ENCODE measurements around the gene KCNQ4.

KCNQ4 gene

GRCh38 chr1:40799351-40799867 lies 15.8 kb downstream of the KCNQ4 start:
- H3K9me2 ChIP-seq (ENCODE audit: low read depth, low read length): no peaks in the 10 kb centered on the region
- H3K9ac ChIP-seq (ENCODE audit: low read length): no peak overlapping the region
- H4K20me1 ChIP-seq (ENCODE audit: insufficient read depth, low read length): no peaks in the 10 kb centered on the region
- H3K27me3 ChIP-seq (ENCODE audit: insufficient read depth, low read length): no peaks in the 10 kb centered on the region
- H3K27ac ChIP-seq (ENCODE audit: low read depth, low read length, poor library complexity, severe bottlenecking): no peak overlapping the region
- H3K36me3 ChIP-seq (ENCODE audit: insufficient read depth, low read length): no peaks in the 10 kb centered on the region
- no peak overlapping the region for H3K4me3 ChIP-seq (ENCODE audit: low read depth, low read length, poor library complexity, severe bottlenecking)
- H3F3A ChIP-seq (ENCODE audit: insufficient read depth, low read length): no peaks in the 10 kb centered on the region
- H3K4me2 ChIP-seq (ENCODE audit: low read length): no peak overlapping the region
- H3K4me1 ChIP-seq (ENCODE audit: insufficient read depth, low read length, severe bottlenecking): peaks cover 33% of the 10 kb centered on the region
- TF ChIP-seq EZH2 (IDR thresholded peaks at IDR 0.05; ENCODE audit: borderline replicate concordance, low read length): no peak
- H3K79me2 ChIP-seq (ENCODE audit: insufficient read depth, low read length): no peaks in the 10 kb centered on the region
- H3K9me3 ChIP-seq (ENCODE audit: low read length): no peaks in the 10 kb centered on the region
- no peak overlapping the region for H2AFZ ChIP-seq (ENCODE audit: low read length)

DNA sequence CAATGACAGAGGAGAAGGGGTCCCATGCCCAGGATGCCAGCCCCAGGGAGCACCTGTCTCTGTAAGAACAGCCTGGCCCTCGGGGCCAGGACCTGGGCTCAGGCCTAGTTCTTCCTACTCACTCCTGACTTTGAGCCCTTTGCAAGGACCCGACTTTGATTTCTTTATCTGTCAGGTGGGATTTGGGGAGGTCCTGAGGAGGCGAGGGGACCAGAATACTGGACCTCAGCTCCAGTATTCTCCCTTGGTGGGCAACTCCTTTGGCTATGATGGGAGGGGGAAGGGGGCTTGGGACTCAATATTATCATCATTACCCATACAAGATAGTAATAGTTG lies 18.1 kb downstream of the KCNQ4 start:
- peak overlapping the region; percentile 87 for H3K4me2 ChIP-seq (ENCODE audit: low read length)
- peak overlapping the region; percentile 59 for H3K4me3 ChIP-seq (ENCODE audit: low read depth, low read length, poor library complexity, severe bottlenecking)
- H3K9me3 ChIP-seq (ENCODE audit: low read length): no peaks in the 10 kb centered on the region
- no peaks in the 10 kb centered on the region for H3K36me3 ChIP-seq (ENCODE audit: insufficient read depth, low read length)
- peak overlapping the region; percentile 51 for H3K9ac ChIP-seq (ENCODE audit: low read length)
- H3F3A ChIP-seq (ENCODE audit: insufficient read depth, low read length): no peaks in the 10 kb centered on the region
- no peaks in the 10 kb centered on the region for H3K27me3 ChIP-seq (ENCODE audit: insufficient read depth, low read length)
- no peaks in the 10 kb centered on the region for H4K20me1 ChIP-seq (ENCODE audit: insufficient read depth, low read length)
- no peaks in the 10 kb centered on the region for H3K79me2 ChIP-seq (ENCODE audit: insufficient read depth, low read length)
- H3K9me2 ChIP-seq (ENCODE audit: low read depth, low read length): no peaks in the 10 kb centered on the region
- H2AFZ ChIP-seq (ENCODE audit: low read length): no peak overlapping the region
- TF ChIP-seq CTCF (IDR thresholded peaks at IDR 0.05; ENCODE audit: low read length): no peak
- no peak for TF ChIP-seq EZH2 (IDR thresholded peaks at IDR 0.05; ENCODE audit: borderline replicate concordance, low read length)
- H3K4me1 ChIP-seq (ENCODE audit: insufficient read depth, low read length, severe bottlenecking): peaks cover 20% of the 10 kb centered on the region
- no peak overlapping the region for H3K27ac ChIP-seq (ENCODE audit: low read depth, low read length, poor library complexity, severe bottlenecking)

DNA sequence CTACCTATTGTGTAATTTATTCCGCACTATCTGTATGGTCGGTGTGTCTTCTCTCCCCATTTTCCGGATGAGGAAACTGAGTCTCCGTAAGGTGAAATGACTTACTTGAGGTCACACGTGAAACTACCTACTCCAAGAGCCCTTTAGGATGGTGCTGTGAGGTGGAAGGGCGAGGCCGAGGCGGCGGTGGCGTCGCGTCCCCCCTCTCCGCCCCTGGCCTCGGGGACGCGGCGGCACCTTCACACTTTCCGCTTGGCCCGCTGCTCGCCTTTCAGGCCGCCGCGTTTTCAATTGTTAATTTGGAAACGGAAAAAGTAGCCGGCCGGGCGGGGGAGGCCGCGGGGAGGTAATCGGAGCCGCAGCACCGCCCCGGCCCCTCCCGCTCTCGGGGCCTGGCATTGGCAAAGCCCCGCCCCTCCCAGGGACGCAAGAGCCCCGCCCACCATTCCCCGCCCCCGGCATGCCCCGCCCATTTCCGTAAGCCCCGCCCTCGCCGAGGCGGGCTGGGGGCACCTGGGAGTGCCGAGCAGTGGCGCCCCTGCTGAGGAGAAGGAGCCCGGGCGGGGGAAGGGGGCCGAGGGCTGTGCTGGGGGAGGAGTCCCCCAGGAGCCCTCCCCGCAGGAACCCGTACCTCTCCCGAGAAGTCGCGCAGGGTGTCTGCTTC lies 18.6 kb downstream of the KCNQ4 start:
- H3K79me2 ChIP-seq (ENCODE audit: insufficient read depth, low read length): no peaks in the 10 kb centered on the region
- no peaks in the 10 kb centered on the region for H3K9me3 ChIP-seq (ENCODE audit: low read length)
- no peak overlapping the region for H3K27ac ChIP-seq (ENCODE audit: low read depth, low read length, poor library complexity, severe bottlenecking)
- H3F3A ChIP-seq (ENCODE audit: insufficient read depth, low read length): no peaks in the 10 kb centered on the region
- no peaks in the 10 kb centered on the region for H3K27me3 ChIP-seq (ENCODE audit: insufficient read depth, low read length)
- no peak overlapping the region for H2AFZ ChIP-seq (ENCODE audit: low read length)
- peak overlapping the region; percentile 87 for H3K4me2 ChIP-seq (ENCODE audit: low read length)
- H4K20me1 ChIP-seq (ENCODE audit: insufficient read depth, low read length): no peaks in the 10 kb centered on the region
- no peaks in the 10 kb centered on the region for H3K36me3 ChIP-seq (ENCODE audit: insufficient read depth, low read length)
- H3K4me1 ChIP-seq (ENCODE audit: insufficient read depth, low read length, severe bottlenecking): peaks cover 20% of the 10 kb centered on the region
- no peaks in the 10 kb centered on the region for H3K9me2 ChIP-seq (ENCODE audit: low read depth, low read length)
- TF ChIP-seq EZH2 (IDR thresholded peaks at IDR 0.05; ENCODE audit: borderline replicate concordance, low read length) (no peak), CTCF (IDR thresholded peaks at IDR 0.05; ENCODE audit: low read length) (no peak)
- H3K4me3 ChIP-seq (ENCODE audit: low read depth, low read length, poor library complexity, severe bottlenecking): peak overlapping the region; percentile 59
- peak overlapping the region; percentile 51 for H3K9ac ChIP-seq (ENCODE audit: low read length)

DNA sequence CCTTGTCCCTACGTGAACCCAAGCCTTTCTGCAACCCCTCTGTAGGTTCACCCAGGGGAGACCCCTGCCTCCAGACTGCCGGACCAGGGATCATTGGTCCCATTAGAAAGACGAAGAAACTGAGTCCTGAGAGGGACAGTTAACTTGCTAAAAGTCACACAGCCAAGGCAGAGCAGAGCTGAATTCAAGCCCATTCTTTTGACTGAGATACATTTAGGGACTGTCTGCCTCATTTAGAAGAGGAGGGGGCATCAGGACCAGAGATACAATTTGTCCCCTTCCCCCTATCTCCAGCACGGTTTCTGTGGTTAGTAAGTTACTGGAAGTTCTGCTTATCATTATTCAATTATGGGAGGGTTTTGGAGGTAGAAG lies 19.1 kb downstream of the KCNQ4 start:
- Histone ChIP-seq H3K4me3 (ENCODE audit: low read depth, low read length, poor library complexity, severe bottlenecking) (peak overlapping the region; percentile 59), H3K9ac (ENCODE audit: low read length) (no peak overlapping the region), H3K36me3 (ENCODE audit: insufficient read depth, low read length) (no peaks in the 10 kb centered on the region), H3K27me3 (ENCODE audit: insufficient read depth, low read length) (no peaks in the 10 kb centered on the region), H3K9me3 (ENCODE audit: low read length) (no peaks in the 10 kb centered on the region), H2AFZ (ENCODE audit: low read length) (no peak overlapping the region), H3K79me2 (ENCODE audit: insufficient read depth, low read length) (no peaks in the 10 kb centered on the region), H4K20me1 (ENCODE audit: insufficient read depth, low read length) (no peaks in the 10 kb centered on the region), H3F3A (ENCODE audit: insufficient read depth, low read length) (no peaks in the 10 kb centered on the region), H3K4me2 (ENCODE audit: low read length) (peak overlapping the region; percentile 87), H3K9me2 (ENCODE audit: low read depth, low read length) (no peaks in the 10 kb centered on the region), H3K27ac (ENCODE audit: low read depth, low read length, poor library complexity, severe bottlenecking) (no peak overlapping the region), H3K4me1 (ENCODE audit: insufficient read depth, low read length, severe bottlenecking) (peaks cover 20% of the 10 kb centered on the region)
- no peak for TF ChIP-seq EZH2 (IDR thresholded peaks at IDR 0.05; ENCODE audit: borderline replicate concordance, low read length)
- no peak for TF ChIP-seq CTCF (IDR thresholded peaks at IDR 0.05; ENCODE audit: low read length)
